ENCODE results near the gene STK39.
A peak's percentile ranks its signal among the peaks of the same experiment; 100 is the strongest.
"Not testable (repeated sequence)": the region's sequence is repeated elsewhere in the genome, so short reads cannot be mapped to it uniquely, and the experiment has no call there.

STK39 gene

GRCh38 chr2:168247341-168248261 lies at the start of gene STK39:
TSS of gene STK39 (minus strand) at chr2:168247595. CDS start at chr2:168247435, 160 bp downstream.
- no peaks in the 10 kb centered on the region for H3K9me3 Mint-ChIP-seq
- H3K36me3 Mint-ChIP-seq, result peaks cover 1% of the 10 kb centered on the region
- peak within 1 kb of the TSS; percentile 94 for H3K4me3 Mint-ChIP-seq
- H3K27me3 Mint-ChIP-seq, result no peaks in the 10 kb centered on the region
- H3K4me1 Mint-ChIP-seq, result peaks cover 41% of the 10 kb centered on the region
- H3K27ac Mint-ChIP-seq, result peak within 1 kb of the TSS; percentile 99

DNA sequence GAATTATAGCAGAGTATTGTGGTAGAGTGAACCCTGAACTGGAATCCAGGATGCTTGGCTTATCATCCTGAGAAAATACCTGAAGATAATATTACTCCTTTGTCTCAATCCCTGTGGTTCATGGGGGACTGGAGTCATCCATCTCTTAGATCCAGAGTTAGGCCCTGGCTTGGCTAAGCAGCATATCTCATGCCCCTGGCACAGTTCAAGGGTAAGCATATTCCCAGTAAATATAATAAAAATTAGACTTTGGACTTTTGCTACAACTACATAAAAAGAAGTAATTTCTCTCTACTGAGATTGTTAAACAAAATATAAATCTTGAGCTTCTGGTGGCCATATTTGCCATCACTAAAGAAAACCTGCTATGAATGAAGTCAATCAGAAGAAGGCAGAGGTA lies 47.7 kb upstream of the STK39 start:
- H3K36me3 Mint-ChIP-seq, result no peaks in the 10 kb centered on the region
- no peak overlapping the region for H3K27ac Mint-ChIP-seq
- no peaks in the 10 kb centered on the region for H3K27me3 Mint-ChIP-seq
- H3K9me3 Mint-ChIP-seq, result no peaks in the 10 kb centered on the region
- no peak overlapping the region for H3K4me3 Mint-ChIP-seq
- no peaks in the 10 kb centered on the region for H3K4me1 Mint-ChIP-seq

DNA sequence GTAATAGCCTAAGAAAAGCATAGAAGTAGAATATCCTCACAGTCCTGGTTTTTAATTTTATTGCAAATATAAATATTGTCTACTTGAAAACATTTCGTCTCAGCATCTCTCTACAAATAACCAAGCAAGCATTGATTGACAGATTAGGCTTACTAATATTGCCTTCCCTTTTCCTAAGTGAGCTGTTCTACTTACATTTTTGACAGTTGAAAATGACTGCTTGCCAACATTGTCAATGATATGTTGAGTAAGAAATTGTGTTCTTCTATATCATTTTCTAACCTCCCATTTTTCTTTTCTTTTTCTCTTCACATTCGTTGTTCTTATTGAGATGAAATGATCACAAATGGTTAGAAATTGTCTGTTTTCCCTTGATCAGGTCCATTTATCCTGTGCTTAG lies 47.0 kb upstream of the STK39 start:
- H3K4me3 Mint-ChIP-seq, result no peak overlapping the region
- no peak overlapping the region for H3K27ac Mint-ChIP-seq
- no peaks in the 10 kb centered on the region for H3K4me1 Mint-ChIP-seq
- H3K9me3 Mint-ChIP-seq, result no peaks in the 10 kb centered on the region
- no peaks in the 10 kb centered on the region for H3K27me3 Mint-ChIP-seq
- no peaks in the 10 kb centered on the region for H3K36me3 Mint-ChIP-seq

GRCh38 chr2:168293766-168294165 lies 46.4 kb upstream of the STK39 start:
- H3K9me3 Mint-ChIP-seq, result no peaks in the 10 kb centered on the region
- no peak overlapping the region for H3K4me3 Mint-ChIP-seq
- no peak overlapping the region for H3K27ac Mint-ChIP-seq
- no peaks in the 10 kb centered on the region for H3K4me1 Mint-ChIP-seq
- H3K36me3 Mint-ChIP-seq, result no peaks in the 10 kb centered on the region
- no peaks in the 10 kb centered on the region for H3K27me3 Mint-ChIP-seq

GRCh38 chr2:168290391-168290790 lies 43.0 kb upstream of the STK39 start:
- Mint-ChIP-seq H3K4me3 (no peak overlapping the region), H3K4me1 (no peaks in the 10 kb centered on the region), H3K27me3 (no peaks in the 10 kb centered on the region), H3K27ac (no peak overlapping the region), H3K36me3 (no peaks in the 10 kb centered on the region), H3K9me3 (no peaks in the 10 kb centered on the region)

DNA sequence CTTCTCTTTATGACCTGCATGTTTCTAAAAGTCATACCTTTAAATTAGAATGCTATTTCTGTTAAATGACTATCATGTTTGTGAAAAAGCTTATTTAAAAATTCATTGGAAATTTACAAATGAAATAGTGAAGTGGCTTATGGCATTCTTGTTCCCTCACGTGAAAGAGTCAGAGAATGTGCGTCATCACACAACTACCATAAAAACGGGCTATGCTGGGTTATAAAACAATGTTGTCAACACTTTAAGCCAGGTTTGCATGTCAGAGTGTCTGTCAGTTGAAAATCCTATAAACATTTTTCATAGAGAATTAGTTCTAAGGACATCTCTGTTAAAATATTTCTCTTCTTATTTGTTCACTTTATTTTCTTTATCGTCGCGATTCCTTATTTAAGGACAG lies 42.5 kb upstream of the STK39 start:
- H3K27ac Mint-ChIP-seq, result no peak overlapping the region
- H3K9me3 Mint-ChIP-seq, result no peaks in the 10 kb centered on the region
- no peak overlapping the region for H3K4me3 Mint-ChIP-seq
- no peaks in the 10 kb centered on the region for H3K36me3 Mint-ChIP-seq
- H3K4me1 Mint-ChIP-seq, result no peaks in the 10 kb centered on the region
- H3K27me3 Mint-ChIP-seq, result no peaks in the 10 kb centered on the region

DNA sequence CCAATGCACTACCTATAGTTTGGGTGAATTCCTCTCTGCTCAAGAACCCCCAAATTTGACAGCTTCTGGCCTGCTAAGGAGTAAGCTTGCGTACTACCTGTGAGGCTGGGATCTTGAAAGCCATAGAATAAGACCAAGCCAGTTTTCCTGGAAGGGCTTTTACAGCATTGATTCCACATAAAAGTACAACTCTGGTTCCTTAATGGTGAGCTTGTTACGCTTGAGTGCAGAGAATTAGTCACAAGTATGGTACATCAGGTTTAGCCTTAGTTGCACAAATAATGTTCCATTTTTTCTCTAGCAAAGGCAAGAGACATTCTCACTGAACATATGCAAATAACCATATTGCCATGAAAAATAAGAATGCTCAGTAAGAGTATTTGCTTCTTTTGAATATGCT lies 39.1 kb upstream of the STK39 start:
- no peaks in the 10 kb centered on the region for H3K27me3 Mint-ChIP-seq
- H3K36me3 Mint-ChIP-seq, result no peaks in the 10 kb centered on the region
- H3K4me1 Mint-ChIP-seq, result no peaks in the 10 kb centered on the region
- no peak overlapping the region for H3K27ac Mint-ChIP-seq
- H3K4me3 Mint-ChIP-seq, result no peak overlapping the region
- no peaks in the 10 kb centered on the region for H3K9me3 Mint-ChIP-seq

GRCh38 chr2:168278424-168278888 lies 31.1 kb upstream of the STK39 start:
- H3K36me3 Mint-ChIP-seq, result no peaks in the 10 kb centered on the region
- H3K9me3 Mint-ChIP-seq, result no peaks in the 10 kb centered on the region
- H3K4me3 Mint-ChIP-seq, result no peak overlapping the region
- H3K4me1 Mint-ChIP-seq, result no peaks in the 10 kb centered on the region
- H3K27ac Mint-ChIP-seq, result no peak overlapping the region
- peaks cover 6% of the 10 kb centered on the region for H3K27me3 Mint-ChIP-seq

DNA sequence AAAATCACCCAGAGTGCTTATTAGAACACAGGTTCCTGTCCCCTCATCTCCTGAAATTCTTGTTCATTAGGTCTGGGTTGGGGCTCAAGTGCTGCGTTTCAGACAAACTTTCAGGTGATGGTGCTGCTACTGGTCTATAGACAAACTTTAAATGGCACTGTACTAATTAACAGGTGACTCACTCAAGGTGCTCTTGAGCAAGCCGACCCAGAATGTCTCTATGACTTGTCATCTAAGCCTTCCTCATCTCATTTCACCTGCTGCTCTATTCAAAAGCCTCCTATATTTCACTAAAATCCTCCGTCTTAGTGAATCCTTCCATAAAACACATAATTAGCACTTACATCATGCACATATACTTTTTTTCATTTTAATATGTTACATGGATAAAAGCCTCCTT lies 29.9 kb upstream of the STK39 start:
- peaks cover 6% of the 10 kb centered on the region for H3K27me3 Mint-ChIP-seq
- no peaks in the 10 kb centered on the region for H3K36me3 Mint-ChIP-seq
- H3K9me3 Mint-ChIP-seq, result no peaks in the 10 kb centered on the region
- no peak overlapping the region for H3K27ac Mint-ChIP-seq
- no peaks in the 10 kb centered on the region for H3K4me1 Mint-ChIP-seq
- no peak overlapping the region for H3K4me3 Mint-ChIP-seq

GRCh38 chr2:168272225-168272624 lies 24.8 kb upstream of the STK39 start:
- H3K27ac Mint-ChIP-seq, result no peak overlapping the region
- no peaks in the 10 kb centered on the region for H3K36me3 Mint-ChIP-seq
- H3K4me1 Mint-ChIP-seq, result no peaks in the 10 kb centered on the region
- no peaks in the 10 kb centered on the region for H3K9me3 Mint-ChIP-seq
- no peak overlapping the region for H3K4me3 Mint-ChIP-seq
- peaks cover 2% of the 10 kb centered on the region for H3K27me3 Mint-ChIP-seq

GRCh38 chr2:168262926-168263325 lies 15.5 kb upstream of the STK39 start:
- not testable (repeated sequence) for H3K4me1 Mint-ChIP-seq, H3K9me3 Mint-ChIP-seq, H3K27ac Mint-ChIP-seq, H3K4me3 Mint-ChIP-seq, H3K27me3 Mint-ChIP-seq, H3K36me3 Mint-ChIP-seq

DNA sequence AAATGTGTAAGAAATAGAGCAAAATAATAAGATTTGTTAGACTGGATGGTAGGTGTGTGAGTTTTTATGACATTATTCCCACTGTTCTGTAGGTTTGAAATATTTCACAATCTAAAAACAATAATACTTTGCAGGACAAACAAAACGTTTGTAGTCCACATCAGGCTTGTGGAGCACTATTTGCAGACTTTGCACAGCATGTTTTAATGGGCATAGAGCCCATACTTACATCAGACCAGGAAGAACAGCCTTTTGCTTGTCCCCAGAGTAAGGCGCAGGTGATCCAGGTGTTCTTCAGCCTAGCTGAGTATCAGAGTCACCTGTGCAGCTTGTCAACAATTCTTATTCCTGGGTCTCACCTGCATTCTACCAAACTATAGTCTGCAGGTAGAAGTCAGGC lies 9.1 kb upstream of the STK39 start:
- H3K9me3 Mint-ChIP-seq, result peaks cover 7% of the 10 kb centered on the region
- peaks cover 2% of the 10 kb centered on the region for H3K36me3 Mint-ChIP-seq
- H3K4me3 Mint-ChIP-seq, result no peak overlapping the region
- H3K27ac Mint-ChIP-seq, result no peak overlapping the region
- H3K27me3 Mint-ChIP-seq, result no peaks in the 10 kb centered on the region
- no peaks in the 10 kb centered on the region for H3K4me1 Mint-ChIP-seq

DNA sequence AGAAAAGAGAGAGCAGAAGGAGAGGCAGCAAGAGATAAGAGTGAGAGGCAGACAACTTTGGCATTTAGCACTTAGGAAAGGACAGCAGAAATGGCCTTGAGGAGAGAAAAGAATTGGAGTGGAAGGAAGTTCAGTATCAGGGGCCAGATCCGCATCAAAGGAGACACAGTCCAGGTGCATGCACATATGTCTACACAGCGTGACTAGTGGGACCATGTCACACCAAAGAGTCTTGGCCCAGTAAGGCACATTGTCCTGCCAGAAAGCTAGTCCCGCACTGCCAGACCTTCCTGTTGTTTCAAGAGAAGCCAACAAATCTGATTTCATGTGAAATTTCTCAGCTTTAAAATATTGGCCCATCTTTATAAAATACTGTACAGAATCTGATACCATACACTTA lies 8.5 kb upstream of the STK39 start:
- no peaks in the 10 kb centered on the region for H3K27me3 Mint-ChIP-seq
- H3K9me3 Mint-ChIP-seq, result peaks cover 7% of the 10 kb centered on the region
- H3K4me3 Mint-ChIP-seq, result no peak overlapping the region
- no peak overlapping the region for H3K27ac Mint-ChIP-seq
- H3K4me1 Mint-ChIP-seq, result no peaks in the 10 kb centered on the region
- H3K36me3 Mint-ChIP-seq, result no peaks in the 10 kb centered on the region

DNA sequence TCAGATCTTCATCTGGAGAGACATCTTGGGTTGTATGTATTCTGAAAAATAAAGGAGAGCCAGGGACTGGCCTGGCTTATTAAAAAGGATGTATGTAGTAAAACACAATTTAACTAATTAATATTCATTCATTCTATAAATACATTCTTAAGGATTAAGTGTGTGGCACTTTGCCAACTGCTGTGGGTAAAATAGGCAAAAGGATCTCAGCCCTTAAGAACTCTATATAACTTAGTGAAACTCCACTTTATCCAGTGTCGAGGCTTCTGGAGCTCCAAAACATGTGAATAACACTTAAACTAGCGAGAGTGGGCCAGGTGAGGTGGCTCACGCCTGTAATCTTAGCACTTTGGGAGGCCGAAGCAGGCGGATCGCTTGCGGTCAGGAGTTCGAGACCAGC lies 7.7 kb upstream of the STK39 start:
- Mint-ChIP-seq H3K9me3 (peaks cover 7% of the 10 kb centered on the region), H3K4me3 (no peak overlapping the region), H3K36me3 (no peaks in the 10 kb centered on the region), H3K4me1 (no peaks in the 10 kb centered on the region), H3K27me3 (no peaks in the 10 kb centered on the region), H3K27ac (no peak overlapping the region)

GRCh38 chr2:168254158-168254935 lies 7.0 kb upstream of the STK39 start:
- Mint-ChIP-seq H3K36me3 (no peaks in the 10 kb centered on the region), H3K4me3 (no peak overlapping the region), H3K4me1 (no peaks in the 10 kb centered on the region), H3K9me3 (peaks cover 7% of the 10 kb centered on the region), H3K27me3 (no peaks in the 10 kb centered on the region), H3K27ac (no peak overlapping the region)

- H3K4me3 Mint-ChIP-seq, result no peak overlapping the region
- H3K36me3 Mint-ChIP-seq, result no peaks in the 10 kb centered on the region
Observed at GRCh38 chr2:168253379-168253778, 6.0 kb upstream of the STK39 start.

More at GRCh38 chr2:168253379-168253778, 6.0 kb upstream of the STK39 start:
- Mint-ChIP-seq H3K27me3 (no peaks in the 10 kb centered on the region), H3K4me1 (peaks cover 3% of the 10 kb centered on the region), H3K27ac (no peak overlapping the region), H3K9me3 (no peaks in the 10 kb centered on the region)
